Fibroblast of peridontal ligament (primary cell): ENCODE data around the gene RPTOR.
"Not testable (repeated sequence)": the region's sequence is repeated elsewhere in the genome, so short reads cannot be mapped to it uniquely, and the experiment has no call there.

Source experiments
- DNase-seq: peaks from one replicate; pipeline ENCODE4 v3.0.0-alpha.2; 2010; ENCODE audit errors: extremely low read depth

Gene RPTOR

GRCh38 chr17:80616705-80617104 is 72.1 kb downstream of the RPTOR start:
- DNase-seq = no peak

- DNase-seq = no peak
These were observed 73.7 kb downstream of the RPTOR start for GRCh38 chr17:80618304-80618703.

GRCh38 chr17:80619535-80620235 is 75.0 kb downstream of the RPTOR start:
- DNase-seq = no peak

GRCh38 chr17:80621335-80621996 is 76.8 kb downstream of the RPTOR start:
- DNase-seq = no peak

- no peak for DNase-seq
These were observed 77.3 kb downstream of the RPTOR start for GRCh38 chr17:80621997-80622357.

GRCh38 chr17:80624864-80625263 is 80.2 kb downstream of the RPTOR start:
- no peak for DNase-seq

GRCh38 chr17:80625627-80626026 is 81.0 kb downstream of the RPTOR start:
- DNase-seq = no peak

- DNase-seq = not testable (repeated sequence)
These were observed 84.2 kb downstream of the RPTOR start for GRCh38 chr17:80628881-80629280.

- DNase-seq = no peak
These were observed 84.8 kb downstream of the RPTOR start for GRCh38 chr17:80629298-80630028.

- DNase-seq = no peak
These were observed 86.0 kb downstream of the RPTOR start for GRCh38 chr17:80630560-80631120.

- no peak for DNase-seq
These were observed 86.8 kb downstream of the RPTOR start for GRCh38 chr17:80631142-80632045.

- no peak for DNase-seq
These were observed 87.5 kb downstream of the RPTOR start for GRCh38 chr17:80632046-80632581.

- no peak for DNase-seq
These were observed 88.6 kb downstream of the RPTOR start for GRCh38 chr17:80633207-80633606.

GRCh38 chr17:80633994-80634566 is 89.4 kb downstream of the RPTOR start:
- no peak for DNase-seq

- DNase-seq = no peak
These were observed 91.9 kb downstream of the RPTOR start for GRCh38 chr17:80636361-80637018.

GRCh38 chr17:80637048-80637781 is 92.6 kb downstream of the RPTOR start:
- no peak for DNase-seq

- no peak for DNase-seq
These were observed 95.0 kb downstream of the RPTOR start for GRCh38 chr17:80639658-80640057.

GRCh38 chr17:80640366-80641084 is 95.9 kb downstream of the RPTOR start:
- peak; percentile 42 for DNase-seq
